Measurements from ENCODE around the gene LGALS13. TPM values are rescaled to one million over a fixed set of nuclear protein-coding genes. Genes with fewer than 3 reads are reported as not detected.

The LGALS13 gene
- total RNA-seq, 4 donors from 2014 or later = not detected

- intact Hi-C loops (cut with DNase I) = no loop called here
- 75 to 80% methylated on average over 7 of the region's 7 CpGs for WGBS, 2 donors
- H3K36me3 ChIP-seq = no peaks in the 10 kb centered on the region
- no peak for DNase-seq
- TF ChIP-seq CTCF (IDR thresholded peaks at IDR 0.05) (no peak), POLR2A (IDR thresholded peaks at IDR 0.05) (no peak)
- no peaks in the 10 kb centered on the region for H3K9me3 ChIP-seq
- H3K27me3 ChIP-seq = no peaks in the 10 kb centered on the region
- H3K4me1 ChIP-seq = no peaks in the 10 kb centered on the region
- no peak overlapping the region for H3K4me3 ChIP-seq (replicated peaks in 1 of 3)
- H3K27ac ChIP-seq = no peak overlapping the region
Measured at GRCh38 chr19:39592381-39592780, 9.9 kb upstream of the LGALS13 start.

- 79 to 81% methylated on average over 6 of the region's 6 CpGs for WGBS, 2 donors
- Histone ChIP-seq H3K36me3 (no peaks in the 10 kb centered on the region), H3K27me3 (no peaks in the 10 kb centered on the region), H3K9me3 (no peaks in the 10 kb centered on the region), H3K4me3 (replicated peaks in 1 of 3) (no peak overlapping the region), H3K27ac (no peak overlapping the region), H3K4me1 (no peaks in the 10 kb centered on the region)
- TF ChIP-seq POLR2A (IDR thresholded peaks at IDR 0.05) (no peak), CTCF (IDR thresholded peaks at IDR 0.05) (no peak)
- intact Hi-C loops (cut with DNase I) = no loop called here
- DNase-seq = no peak
Measured at GRCh38 chr19:39595950-39596349, 6.4 kb upstream of the LGALS13 start.

GRCh38 chr19:39596911-39597310, 5.4 kb upstream of the LGALS13 start:
- no peaks in the 10 kb centered on the region for H3K27me3 ChIP-seq
- TF ChIP-seq POLR2A (IDR thresholded peaks at IDR 0.05) = no peak
- TF ChIP-seq CTCF (IDR thresholded peaks at IDR 0.05) = no peak
- H3K9me3 ChIP-seq = no peaks in the 10 kb centered on the region
- H3K4me1 ChIP-seq = no peaks in the 10 kb centered on the region
- no peaks in the 10 kb centered on the region for H3K36me3 ChIP-seq
- intact Hi-C loops (cut with DNase I) = no loop called here
- H3K4me3 ChIP-seq (replicated peaks in 1 of 3) = no peak overlapping the region
- no peak overlapping the region for H3K27ac ChIP-seq
- DNase-seq = no peak

GRCh38 chr19:39599116-39599515, 3.2 kb upstream of the LGALS13 start:
- Histone ChIP-seq H3K27me3 (no peaks in the 10 kb centered on the region), H3K9me3 (no peaks in the 10 kb centered on the region), H3K4me3 (replicated peaks in 1 of 3) (no peak overlapping the region), H3K4me1 (no peaks in the 10 kb centered on the region), H3K36me3 (no peaks in the 10 kb centered on the region), H3K27ac (no peak overlapping the region)
- DNase-seq = peak; percentile 6 to 61
- intact Hi-C loops (cut with DNase I) = no loop called here
- WGBS, 2 donors = 16 to 21% methylated on average over 4 of the region's 4 CpGs
- TF ChIP-seq POLR2A (IDR thresholded peaks at IDR 0.05) (no peak), CTCF (IDR thresholded peaks at IDR 0.05) (no peak)

GRCh38 chr19:39603825-39604224, 1.5 kb downstream of the LGALS13 start:
- WGBS, 2 donors = 82 to 86% methylated on average over 1 of the region's 1 CpG
- TF ChIP-seq CTCF (IDR thresholded peaks at IDR 0.05) (no peak), POLR2A (IDR thresholded peaks at IDR 0.05) (no peak)
- intact Hi-C loops (cut with DNase I) = no loop called here

More at GRCh38 chr19:39603825-39604224, 1.5 kb downstream of the LGALS13 start:
- Histone ChIP-seq H3K4me1 (no peaks in the 10 kb centered on the region), H3K27me3 (no peaks in the 10 kb centered on the region), H3K36me3 (no peaks in the 10 kb centered on the region), H3K9me3 (no peaks in the 10 kb centered on the region), H3K27ac (no peak overlapping the region), H3K4me3 (replicated peaks in 1 of 3) (no peak overlapping the region)
- DNase-seq = no peak

Measured in thyroid gland (tissue), 4 donors.